GM18502 (cell line): ENCODE data around the gene FCN3.
A peak's percentile ranks its signal among the peaks of the same experiment; 100 is the strongest.

ENCODE experiments used
- ATAC-seq: cut with Tn5 transposase; IDR thresholded peaks from one replicate; pipeline ENCODE4 v1.9.1; 2021; ENCODE audit warnings: mild to moderate bottlenecking; ENCODE audit not compliant: unreplicated experiment, poor library complexity

FCN3 gene

DNA sequence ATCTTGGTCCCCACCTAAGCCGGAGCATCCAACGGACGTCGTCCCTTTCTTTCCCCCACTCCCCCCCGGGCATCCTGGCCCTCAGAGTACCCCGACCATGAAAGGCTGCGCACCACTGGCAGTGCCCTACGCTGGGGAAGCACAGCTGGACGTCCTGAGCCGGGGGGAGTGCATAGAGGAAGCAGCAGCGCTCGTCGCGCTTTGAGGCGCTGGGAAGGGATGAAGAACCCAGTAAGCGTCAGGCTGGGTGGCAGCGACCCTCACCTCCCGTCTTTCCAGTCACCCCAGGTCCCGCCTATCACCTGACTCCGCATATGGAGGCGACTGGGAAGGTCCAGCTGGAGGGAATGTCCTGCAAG lies 13.6 kb downstream of the FCN3 start:
- no peak for ATAC-seq

DNA sequence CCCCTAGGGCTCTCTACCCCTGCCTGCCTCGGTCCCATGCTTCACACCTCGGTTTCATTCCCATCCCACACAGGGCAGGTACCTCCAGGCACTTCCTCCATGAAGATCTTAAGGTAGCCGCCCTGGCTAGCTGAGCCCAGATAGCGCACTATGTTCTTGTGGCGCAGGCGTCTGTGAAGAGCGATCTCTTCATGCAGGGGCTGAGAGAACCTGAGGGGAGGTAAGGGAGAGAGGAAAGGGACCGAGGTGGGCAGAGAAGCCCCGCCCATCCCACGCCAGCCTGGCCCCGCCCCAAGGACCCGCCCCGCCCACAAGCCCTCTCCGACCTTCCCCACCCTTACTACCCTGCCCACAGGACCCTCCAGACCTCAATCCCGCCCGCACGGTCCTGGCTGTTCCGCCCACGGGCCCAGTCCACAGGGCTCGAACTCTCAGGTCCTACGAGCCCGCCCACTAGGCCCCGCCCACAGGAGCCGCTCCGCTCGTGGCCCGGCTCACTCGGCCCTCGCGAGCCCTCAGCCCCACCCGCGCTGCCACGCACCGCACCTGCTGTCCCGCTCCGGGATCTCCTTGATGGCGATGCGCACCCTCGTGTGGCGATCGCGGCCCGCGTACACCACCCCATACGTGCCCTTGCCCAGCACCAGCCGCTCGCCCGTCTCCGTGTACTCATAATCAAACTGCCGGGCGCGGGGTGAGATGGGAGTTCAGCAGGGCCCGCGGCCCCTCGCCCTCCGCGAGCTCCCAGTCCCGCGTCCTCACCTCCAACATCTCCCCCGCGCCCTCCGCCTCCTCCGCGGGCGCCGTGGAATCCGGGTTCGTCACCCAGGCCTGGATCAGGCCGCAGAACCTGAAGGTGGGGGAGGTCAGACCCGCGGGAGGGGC lies 14.2 kb downstream of the FCN3 start:
- ATAC-seq: no peak

DNA sequence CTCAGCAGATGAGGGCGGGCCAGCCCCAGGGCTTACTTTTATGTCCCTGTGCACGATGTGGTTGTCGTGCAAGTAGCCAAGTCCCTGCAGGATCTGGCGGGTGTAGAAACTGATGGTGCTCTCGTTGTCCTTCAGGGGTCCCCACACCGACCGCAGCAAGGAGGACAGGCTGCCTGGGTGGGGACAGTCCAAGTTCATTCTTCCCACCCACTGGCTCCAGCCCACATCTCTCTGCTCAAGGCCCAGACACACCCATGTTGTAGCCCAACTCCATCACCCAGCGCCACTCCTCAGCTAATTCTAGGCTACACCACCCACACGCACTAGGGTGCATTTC lies 14.8 kb downstream of the FCN3 start:
- no peak for ATAC-seq

DNA sequence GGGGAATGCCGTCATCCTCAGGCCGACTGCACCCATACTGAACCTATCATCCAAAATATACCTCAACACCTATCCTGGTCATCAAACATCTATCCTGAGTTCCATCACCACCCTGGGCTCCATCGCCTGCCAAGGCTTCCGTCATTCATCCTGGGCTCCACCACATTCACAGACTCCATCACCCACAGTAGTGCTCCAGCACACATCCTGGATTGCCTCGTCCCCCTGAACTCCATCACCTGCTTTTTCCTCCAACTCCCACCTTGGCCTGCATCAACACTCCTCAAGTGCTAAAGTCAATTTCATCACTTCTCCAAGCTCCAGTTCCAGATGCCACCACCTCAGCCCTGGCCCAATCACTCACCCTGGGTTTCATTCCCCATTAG lies 15.7 kb downstream of the FCN3 start:
- no peak for ATAC-seq

DNA sequence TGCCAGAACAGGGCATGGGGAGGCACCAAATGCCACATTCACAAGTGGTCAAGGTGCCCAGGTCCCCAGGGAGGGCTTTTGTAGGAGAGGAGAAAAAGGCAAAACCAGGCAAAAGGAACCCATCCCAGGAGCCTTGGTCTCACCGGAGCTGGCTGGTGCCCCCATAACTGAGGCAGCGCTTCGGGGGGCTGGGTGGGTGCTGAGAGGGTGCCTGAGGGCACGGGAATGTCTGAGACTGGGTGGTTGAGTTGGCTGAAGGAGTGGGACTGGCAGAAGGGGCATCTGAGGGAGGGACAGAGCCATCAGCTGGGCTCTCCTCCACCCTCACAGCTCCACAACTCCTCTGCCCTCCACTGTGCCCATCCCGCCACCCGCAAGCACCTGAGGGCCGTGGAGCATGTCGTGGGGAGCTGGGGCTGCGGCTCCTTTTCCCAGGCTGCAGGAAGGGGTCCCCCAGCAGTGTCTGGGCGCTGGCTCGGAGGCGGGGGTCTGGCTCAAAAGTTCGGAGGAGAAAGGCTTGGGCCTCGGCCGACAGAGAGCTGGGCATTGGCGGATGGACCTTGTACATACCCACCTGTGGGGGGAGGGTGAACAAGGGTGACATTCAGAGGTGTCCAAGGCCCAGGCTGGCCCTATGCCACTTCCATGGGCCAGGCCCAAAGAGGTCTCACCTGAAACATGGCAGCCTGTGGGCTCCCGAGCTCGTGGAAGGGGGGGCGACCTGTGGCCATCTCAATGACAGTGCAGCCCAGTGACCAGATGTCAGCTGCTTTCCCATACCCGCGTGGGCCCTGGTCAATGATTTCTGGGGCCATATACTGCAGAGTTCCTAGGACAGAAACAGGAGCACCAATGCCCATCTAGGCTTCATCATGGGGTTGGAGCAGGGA lies 16.3 kb downstream of the FCN3 start:
- no peak for ATAC-seq

DNA sequence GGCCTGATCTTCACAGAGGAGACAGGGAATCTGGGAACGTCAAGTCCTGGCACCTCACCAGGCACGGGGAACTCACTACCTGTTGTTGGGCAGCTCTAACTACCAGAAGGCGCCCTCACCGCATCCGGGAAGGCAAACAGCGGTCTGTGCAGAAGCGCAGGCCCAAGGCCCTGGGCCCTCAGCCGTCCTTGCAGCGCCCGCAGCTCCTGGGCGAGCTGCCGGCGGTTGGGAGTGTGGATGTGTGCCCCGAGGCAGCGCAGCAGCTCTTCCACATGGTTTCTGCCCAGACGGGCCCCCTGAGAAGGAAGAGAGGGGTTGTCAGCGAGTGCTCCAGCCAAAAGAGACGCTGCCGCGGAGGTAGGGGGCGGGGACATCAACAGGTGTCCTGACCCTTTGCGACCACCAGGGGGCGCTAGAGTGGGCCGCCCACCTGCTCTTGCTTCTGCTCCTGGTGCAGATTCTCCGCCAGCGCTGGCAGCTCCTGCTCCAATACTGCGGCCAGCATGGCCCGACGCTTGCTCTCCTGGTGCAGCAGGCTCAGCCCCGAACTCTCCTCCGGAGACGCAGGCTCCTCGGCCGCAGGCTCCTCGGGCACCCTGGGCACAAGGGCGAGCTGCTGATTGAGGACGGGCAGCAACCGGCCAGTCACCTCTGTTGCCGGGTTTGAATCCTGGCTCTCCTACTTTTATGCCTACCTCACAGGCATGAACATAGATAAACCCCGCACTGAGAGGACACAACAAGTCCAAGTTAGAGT lies 17.2 kb downstream of the FCN3 start:
- ATAC-seq: peak; percentile 57

DNA sequence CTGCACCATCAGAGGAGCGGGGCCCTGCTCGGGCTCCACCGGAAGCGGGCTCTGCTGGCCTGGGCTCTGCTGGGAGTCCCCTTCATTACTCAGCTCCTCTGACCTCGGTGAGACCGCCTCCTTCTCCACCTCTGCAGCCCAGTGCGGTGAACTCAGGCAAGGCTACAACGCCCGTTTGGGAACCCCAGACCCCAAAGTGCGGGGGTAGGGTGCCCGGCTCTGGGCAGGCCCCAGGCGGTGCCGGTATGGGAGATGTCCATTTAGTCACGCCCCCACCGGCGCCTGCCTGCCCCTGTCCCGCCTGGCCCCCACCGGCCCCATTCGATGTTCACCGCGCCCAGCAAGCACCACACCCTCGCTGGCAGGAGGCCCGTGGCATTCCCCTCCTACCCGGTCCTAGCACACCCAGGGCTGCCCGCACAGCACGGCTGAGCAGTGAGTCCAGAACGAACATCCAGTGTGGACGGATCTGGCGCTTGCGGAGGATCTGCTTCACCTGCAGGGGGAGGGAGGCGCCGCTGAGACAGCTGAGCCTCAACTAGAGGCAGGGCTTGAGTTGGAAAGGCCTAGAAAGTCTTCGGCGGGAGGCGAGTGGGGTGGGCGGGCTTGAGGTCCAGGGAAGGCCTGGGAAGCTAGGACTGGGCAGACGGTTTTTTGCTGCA lies 17.9 kb downstream of the FCN3 start:
- ATAC-seq: no peak

DNA sequence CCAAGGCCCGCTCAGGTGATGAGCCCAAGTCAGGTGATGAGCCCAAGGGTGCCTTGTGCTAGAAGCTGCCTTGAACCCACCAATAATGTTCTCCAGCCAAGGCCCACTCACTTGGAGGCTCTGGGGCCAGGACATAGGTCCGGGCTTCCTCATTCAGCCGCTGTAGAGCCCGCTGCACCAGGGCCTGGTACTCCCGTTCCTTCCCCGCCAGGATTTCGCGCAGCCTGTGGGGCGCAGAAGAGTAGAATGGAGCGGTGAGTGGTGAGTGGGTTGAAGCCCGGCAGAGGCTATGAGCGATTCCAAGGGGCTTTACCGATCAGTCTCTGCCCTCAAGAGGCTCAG lies 18.4 kb downstream of the FCN3 start:
- no peak for ATAC-seq

DNA sequence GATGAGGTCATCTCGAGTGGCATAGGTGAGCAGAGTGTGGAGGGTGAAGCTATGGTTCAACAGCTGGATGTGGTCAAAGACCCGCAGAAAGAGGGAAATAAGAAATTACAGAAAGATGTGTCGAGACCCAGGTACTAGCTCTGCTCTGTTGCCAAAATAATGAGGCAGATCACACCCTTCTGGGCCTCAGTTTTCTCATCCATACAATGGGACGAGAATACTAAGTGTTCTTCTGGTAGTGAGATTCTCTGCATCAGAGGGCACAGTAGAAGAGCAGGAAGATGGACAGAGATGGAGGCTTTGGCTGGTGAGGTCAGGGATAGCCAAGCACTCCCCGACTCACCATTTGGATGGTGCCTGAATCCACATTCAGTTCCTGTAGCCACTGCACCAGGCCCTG lies 18.9 kb downstream of the FCN3 start:
- no peak for ATAC-seq

DNA sequence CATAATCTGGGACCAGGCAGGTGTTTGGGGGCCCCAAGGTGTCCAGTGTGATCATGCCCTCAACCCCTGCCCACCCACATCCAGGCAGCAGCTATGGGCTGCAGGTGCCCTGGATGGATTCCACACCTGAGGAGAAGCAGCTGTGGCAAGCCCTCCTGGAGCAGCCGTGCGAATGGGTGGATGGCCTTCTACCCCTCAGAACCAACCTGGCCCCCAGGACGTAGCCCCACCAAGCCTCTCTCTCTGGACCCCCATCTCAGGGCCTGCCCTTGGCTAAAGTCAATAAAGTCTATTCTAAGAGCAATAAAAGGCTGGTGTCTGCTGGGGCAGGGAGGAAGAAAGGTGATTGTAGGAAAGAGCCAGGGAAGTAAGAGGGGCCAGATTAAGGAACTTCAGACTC lies 21.0 kb downstream of the FCN3 start:
- ATAC-seq: no peak

DNA sequence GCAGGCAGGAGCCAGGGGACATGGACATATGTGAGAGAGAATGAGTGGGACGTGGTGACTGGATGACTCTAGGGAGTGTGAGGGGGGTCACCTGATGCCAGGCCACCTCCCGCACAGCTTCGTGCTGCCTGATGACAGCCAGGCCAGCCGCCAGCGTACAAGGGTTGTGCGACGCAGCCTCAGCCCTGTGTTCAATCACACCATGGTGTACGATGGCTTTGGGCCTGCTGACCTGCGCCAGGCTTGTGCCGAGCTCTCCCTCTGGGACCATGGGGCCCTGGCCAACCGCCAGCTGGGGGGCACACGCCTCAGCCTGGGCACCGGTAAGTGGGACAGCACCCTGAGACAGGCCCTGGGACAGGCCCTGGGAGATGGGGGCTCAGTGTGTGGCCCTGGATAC lies 21.5 kb downstream of the FCN3 start:
- no peak for ATAC-seq

DNA sequence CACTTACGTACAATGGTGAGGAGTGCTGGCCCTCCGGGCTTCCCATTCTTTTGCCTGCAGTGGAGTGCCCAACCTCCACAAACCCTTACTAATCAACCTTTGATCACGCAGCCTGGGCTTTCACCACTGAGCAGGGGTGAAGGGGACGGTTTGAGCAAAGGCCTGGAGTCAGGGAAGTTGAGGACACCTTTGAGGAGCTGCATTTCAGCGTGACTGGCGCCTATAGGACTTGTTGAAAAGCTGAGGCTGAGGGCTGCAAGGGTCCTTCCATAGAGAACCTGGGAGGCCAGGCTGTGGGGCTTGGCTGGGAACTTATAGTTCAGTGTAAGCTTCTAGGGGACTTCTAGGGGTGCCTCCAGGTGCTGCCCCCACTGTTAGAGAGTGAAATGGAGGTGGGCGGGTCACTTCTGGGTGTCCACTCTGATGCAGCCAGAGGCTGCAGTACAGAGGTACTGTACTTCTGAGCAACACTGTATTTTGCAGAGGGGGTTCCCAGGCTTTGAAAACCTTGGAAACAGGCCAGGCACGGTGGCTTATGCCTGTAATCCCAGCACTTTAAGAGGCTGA lies 23.0 kb downstream of the FCN3 start:
- ATAC-seq: no peak

DNA sequence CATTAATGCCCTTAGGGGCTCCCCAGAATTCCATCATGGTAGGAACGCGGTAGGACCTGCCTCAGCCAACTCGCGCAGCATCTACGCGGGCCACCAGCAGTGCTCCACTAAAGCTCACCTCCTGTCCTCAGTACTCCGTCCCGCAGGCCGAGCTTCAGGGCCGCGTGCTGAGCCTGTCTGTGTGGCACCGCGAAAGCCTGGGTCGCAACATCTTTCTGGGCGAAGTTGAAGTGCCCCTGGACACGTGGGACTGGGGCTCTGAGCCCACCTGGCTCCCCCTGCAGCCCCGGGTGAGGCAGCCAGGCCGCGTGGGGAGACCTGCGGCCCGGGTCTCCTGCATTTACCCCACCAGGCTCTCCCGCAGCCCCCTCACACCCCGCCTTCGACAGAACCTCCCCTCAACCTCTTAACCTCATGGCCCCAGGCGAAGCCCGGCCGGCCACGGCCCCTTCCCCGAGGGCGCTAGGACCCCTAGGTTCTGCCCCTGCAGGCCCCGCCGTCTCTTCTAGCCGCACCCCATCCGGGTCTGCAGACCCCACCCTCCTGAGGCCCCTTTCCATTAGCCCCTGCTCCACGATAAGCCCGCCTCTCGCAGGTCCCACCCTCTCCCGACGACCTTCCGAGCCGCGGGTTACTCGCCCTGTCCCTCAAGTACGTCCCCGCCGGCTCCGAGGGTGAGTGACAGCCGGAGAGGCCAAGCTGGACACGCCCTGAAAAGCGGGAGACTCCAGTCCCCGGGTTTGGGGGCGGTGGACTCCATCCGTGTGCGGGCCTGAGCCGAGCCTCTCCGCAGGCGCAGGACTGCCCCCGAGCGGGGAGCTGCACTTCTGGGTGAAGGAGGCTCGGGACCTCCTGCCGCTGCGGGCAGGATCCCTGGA lies 23.7 kb downstream of the FCN3 start:
- no peak for ATAC-seq

DNA sequence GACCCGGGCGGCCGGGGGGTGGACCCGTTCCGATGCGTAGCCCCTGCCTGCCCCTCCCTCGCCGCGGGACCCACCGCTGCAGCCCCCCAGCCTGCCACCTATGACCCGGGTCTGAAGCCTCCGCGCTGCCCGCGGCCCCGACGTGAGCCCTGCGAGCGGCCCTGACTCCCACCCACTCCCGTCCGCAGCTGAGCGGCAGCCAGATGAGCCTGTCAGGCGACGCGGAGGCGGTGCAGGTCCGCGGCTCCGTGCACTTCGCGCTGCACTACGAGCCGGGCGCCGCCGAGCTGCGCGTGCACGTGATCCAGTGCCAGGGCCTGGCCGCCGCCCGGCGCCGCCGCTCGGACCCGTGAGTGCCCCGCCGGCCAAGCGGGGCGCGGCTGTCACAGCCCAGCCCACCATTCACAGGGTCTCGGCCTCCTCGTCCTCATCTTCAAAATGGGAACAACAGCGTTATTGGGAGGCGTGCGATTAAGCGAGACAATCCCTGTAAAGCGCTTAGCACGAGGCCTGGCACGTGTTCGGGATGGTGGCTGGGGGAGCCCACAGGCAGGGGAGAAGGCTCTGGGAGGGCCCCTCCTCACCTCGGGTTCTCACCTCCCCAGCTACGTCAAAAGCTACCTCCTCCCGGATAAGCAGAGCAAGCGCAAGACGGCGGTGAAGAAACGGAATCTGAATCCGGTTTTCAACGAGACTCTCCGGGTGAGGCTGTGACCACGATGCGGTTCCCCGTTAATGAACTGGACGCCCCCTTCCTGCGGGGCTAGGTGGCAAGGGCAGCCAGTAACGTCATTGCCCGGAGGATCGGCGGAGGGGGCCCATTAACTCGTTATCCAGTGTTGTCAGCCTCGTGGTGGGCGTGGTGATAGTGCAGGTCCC lies 24.6 kb downstream of the FCN3 start:
- no peak for ATAC-seq

DNA sequence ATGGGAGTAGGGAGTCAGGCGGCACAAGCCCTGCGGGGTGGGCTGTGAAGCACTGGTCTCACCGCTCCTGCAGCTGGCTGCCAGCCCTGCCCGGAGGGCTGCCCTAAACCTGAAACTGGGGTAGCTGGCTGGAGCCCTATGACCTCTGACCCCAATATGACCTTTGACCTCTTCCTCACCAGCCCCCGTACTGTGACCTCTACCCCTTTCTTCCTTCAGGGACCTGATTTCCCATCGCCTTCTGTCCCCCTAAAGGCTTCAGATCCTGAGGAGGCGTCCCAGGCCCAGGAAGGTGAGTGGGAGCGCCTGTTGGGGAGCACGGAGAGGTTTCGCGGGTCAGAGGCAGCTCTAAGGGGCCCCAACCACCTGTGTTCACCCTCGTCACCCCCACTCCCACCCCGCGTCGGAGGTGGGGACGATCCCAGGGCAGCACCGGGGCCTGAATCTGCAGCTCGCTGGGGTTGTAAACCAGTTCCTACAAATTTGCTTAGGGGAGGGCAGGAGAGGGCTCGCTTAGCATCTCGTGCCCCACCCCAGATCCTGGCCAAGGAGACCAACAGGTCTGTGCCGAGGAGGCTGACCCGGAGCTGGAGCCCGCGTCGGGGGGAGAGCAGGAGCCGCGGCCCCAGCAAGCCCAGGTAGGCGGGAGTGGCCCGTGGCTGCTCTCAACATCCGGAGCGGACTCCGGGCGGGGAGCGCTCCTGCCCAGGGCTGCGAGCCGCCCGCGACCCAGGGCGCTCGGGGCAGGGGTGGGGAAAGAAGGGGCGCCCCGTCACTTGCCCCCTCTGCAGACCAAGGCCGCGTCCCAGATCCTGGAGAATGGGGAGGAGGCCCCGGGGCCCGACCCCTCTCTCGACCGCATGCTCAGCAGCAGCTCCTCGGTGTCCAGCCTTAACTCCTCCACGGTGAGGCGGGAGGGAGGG lies 25.5 kb downstream of the FCN3 start:
- ATAC-seq: no peak

DNA sequence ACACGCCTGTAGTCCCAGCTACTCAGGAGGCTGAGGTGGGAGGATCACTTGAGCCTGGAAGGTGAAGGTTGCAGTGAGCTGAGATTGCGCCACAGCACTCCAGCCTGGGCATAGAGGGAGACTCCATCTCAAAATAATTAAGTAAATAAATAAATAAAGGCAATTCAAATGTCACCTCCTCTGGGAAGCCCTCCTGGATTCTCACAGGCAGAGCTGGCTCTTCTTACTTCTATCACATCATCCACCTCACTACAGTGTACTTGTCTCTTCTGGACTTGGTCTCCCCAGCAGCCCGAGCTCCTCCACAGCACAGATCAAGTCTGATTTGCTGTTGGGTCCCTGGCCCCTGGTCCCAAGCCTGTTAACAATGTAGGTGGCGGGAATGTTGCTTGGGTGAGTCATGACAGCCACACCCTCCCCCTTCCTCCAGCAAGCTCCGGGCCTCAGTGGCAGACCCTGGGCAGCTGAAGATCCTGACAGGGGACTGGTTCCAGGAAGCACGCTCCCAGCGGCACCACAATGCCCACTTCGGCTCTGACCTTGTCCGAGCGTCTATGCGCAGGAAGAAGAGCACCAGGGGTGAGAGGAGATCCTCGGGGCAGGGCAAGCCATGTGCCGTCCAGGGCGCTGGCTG lies 27.5 kb downstream of the FCN3 start:
- ATAC-seq: no peak

DNA sequence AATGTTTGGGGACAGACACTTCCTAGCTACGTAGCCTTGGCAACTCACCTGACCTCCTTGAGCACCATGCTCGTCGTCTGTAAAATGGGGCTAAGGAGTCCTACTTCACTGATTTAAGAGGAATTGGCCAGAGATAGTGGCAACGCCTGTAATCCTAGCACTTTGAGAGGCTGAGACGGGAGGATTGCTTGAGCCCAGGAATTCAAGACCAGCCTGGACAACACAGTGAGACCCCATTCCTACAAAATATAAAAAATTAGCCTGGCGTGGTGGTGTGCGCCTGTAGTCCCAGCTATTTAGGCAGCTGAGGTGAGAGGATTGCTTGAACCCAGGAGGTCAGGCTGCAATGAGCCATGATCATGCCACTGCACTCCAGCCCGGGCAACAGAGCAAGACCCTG lies 28.3 kb downstream of the FCN3 start:
- ATAC-seq: no peak
